Liver (tissue), 9 donors: ENCODE measurements around the gene DEDD2. TPM values are rescaled to one million over a fixed set of nuclear protein-coding genes. Genes with fewer than 3 reads are reported as not detected.

Source experiments
- DNase-seq: peaks from one replicate; pipeline ENCODE4 v3.0.0-alpha.2; 2017; ENCODE audit warnings: low spot score
- H3K27ac ChIP-seq, 2 donors: one replicate each; pipeline ENCODE4 v1.7.0; 2013; ENCODE audit warnings: inconsistent platforms in 2 of 2, low read length in 2 of 2, control low read depth in 1 of 2, low read depth in 1 of 2, mild to moderate bottlenecking in 1 of 2
- H3K27me3 ChIP-seq, 4 donors: one replicate each; pipeline versions ENCODE4 v1.6.1 to v1.7.0; 2013; ENCODE audit warnings: low read length in 3 of 4, inconsistent platforms in 1 of 4, mild to moderate bottlenecking in 1 of 4, moderate library complexity in 1 of 4; ENCODE audit not compliant: control insufficient read depth in 4 of 4, insufficient read depth in 4 of 4
- H3K36me3 ChIP-seq, 4 donors: one replicate each; pipeline versions ENCODE4 v1.6.1 to v1.7.0; 2013; ENCODE audit warnings: low read length in 3 of 4, mild to moderate bottlenecking in 3 of 4, low read depth in 1 of 4, moderate library complexity in 1 of 4; ENCODE audit not compliant: control insufficient read depth in 4 of 4, insufficient read depth in 3 of 4
- H3K4me1 ChIP-seq, 4 donors: one replicate each; pipeline versions ENCODE4 v1.6.1 to v1.7.0; 2013; ENCODE audit warnings: low read length in 3 of 4, mild to moderate bottlenecking in 3 of 4, moderate library complexity in 1 of 4; ENCODE audit not compliant: control insufficient read depth in 4 of 4, insufficient read depth in 4 of 4
- H3K4me3 ChIP-seq, 3 donors: one replicate each; pipeline versions ENCODE4 v1.6.1 to v1.7.0; 2013; ENCODE audit warnings: low read length in 3 of 3, control low read depth in 1 of 3, low read depth in 1 of 3, mild to moderate bottlenecking in 1 of 3
- H3K9ac ChIP-seq, 2 donors: one replicate each; pipeline ENCODE4 v1.7.0; 2013; ENCODE audit warnings: low read length in 2 of 2, mild to moderate bottlenecking in 2 of 2, moderate library complexity in 2 of 2, control low read depth in 1 of 2, low read depth in 1 of 2
- H3K9me3 ChIP-seq, 4 donors: one replicate each; pipeline versions ENCODE4 v1.6.1 to v1.7.0; 2013; ENCODE audit warnings: low read length in 3 of 4; ENCODE audit not compliant: control insufficient read depth in 4 of 4
- ATF3 ChIP-seq: IDR thresholded peaks from 2 replicates; pipeline ENCODE4 v1.6.1; 2016; ENCODE audit warnings: antibody characterized with exemption
- CTCF ChIP-seq: fragments of 150-350 bp; IDR thresholded peaks from 2 replicates; pipeline ENCODE4 v1.5.1; 2017; ENCODE audit warnings: improper control_type of control experiment, low read depth, low read length; ENCODE audit not compliant: missing input control
- EGR1 ChIP-seq, 2 donors: IDR thresholded peaks; 2 replicates each; pipeline ENCODE4 v1.6.1; 2016 to 2018; ENCODE audit warnings: antibody characterized with exemption in 2 of 2, low read depth in 2 of 2
- FOXA1 ChIP-seq: IDR thresholded peaks from 2 replicates; pipeline ENCODE4 v1.6.1; 2016; ENCODE audit warnings: antibody characterized with exemption
- FOXA2 ChIP-seq: IDR thresholded peaks from 2 replicates; pipeline ENCODE4 v1.6.1; 2016; ENCODE audit warnings: antibody characterized with exemption
- GABPA ChIP-seq, 2 donors: IDR thresholded peaks in 1 of 2; conservative IDR thresholded peaks in 1 of 2; 2 replicates each; pipeline ENCODE4 v1.6.1; 2016; ENCODE audit warnings: antibody characterized with exemption in 2 of 2, mild to moderate bottlenecking in 1 of 2, moderate library complexity in 1 of 2
- HNF4A ChIP-seq, 2 donors: conservative IDR thresholded peaks; 2 replicates each; pipeline ENCODE4 v1.6.1; 2016; ENCODE audit warnings: antibody characterized with exemption in 2 of 2, mild to moderate bottlenecking in 2 of 2
- HNF4G ChIP-seq: IDR thresholded peaks from 2 replicates; pipeline ENCODE4 v1.6.1; 2016; ENCODE audit warnings: antibody characterized with exemption
- JUND ChIP-seq, 2 donors: IDR thresholded peaks; 2 replicates each; pipeline ENCODE4 v1.6.1; 2016; ENCODE audit warnings: antibody characterized with exemption in 2 of 2
- MAX ChIP-seq: IDR thresholded peaks from 2 replicates; pipeline ENCODE4 v1.6.1; 2016; ENCODE audit warnings: antibody characterized with exemption
- NR2F2 ChIP-seq: IDR thresholded peaks from 2 replicates; pipeline ENCODE4 v1.6.1; 2016; ENCODE audit warnings: antibody characterized with exemption
- RAD21 ChIP-seq, 2 donors: IDR thresholded peaks; 2 replicates each; pipeline ENCODE4 v1.6.1; 2016; ENCODE audit warnings: antibody characterized with exemption in 2 of 2, mild to moderate bottlenecking in 2 of 2
- REST ChIP-seq: IDR thresholded peaks from 2 replicates; pipeline ENCODE4 v1.6.1; 2016; ENCODE audit warnings: antibody characterized with exemption, mild to moderate bottlenecking
- RXRA ChIP-seq, 2 donors: IDR thresholded peaks; 2 replicates each; pipeline ENCODE4 v1.6.1; 2017 to 2018; ENCODE audit warnings: antibody characterized with exemption in 2 of 2, mild to moderate bottlenecking in 1 of 2
- SP1 ChIP-seq: IDR thresholded peaks from 2 replicates; pipeline ENCODE4 v1.6.1; 2018; ENCODE audit warnings: antibody characterized with exemption, mild to moderate bottlenecking
- TAF1 ChIP-seq: conservative IDR thresholded peaks from 2 replicates; pipeline ENCODE4 v1.6.1; 2016; ENCODE audit warnings: antibody characterized with exemption, mild to moderate bottlenecking
- YY1 ChIP-seq: IDR thresholded peaks from 2 replicates; pipeline ENCODE4 v1.6.1; 2016; ENCODE audit warnings: antibody characterized with exemption, mild to moderate bottlenecking
- ZBTB33 ChIP-seq: IDR thresholded peaks from 2 replicates; pipeline ENCODE4 v1.6.1; 2016; ENCODE audit warnings: antibody characterized with exemption
- WGBS: extraction: QIAGEN DNeasy Blood & Tissue Kit; methylation state at CpG from one replicate; pipeline ENCODE4 v1.1.7; 2013; 5-methylcytosine and 5-hydroxymethylcytosine counted together
- polyA plus RNA-seq, 2 donors: library from polyadenylated mRNA; stranded (reverse) in 1 of 2; unstranded in 1 of 2; fragments of 200-250 nt in 1 of 2; fragments of >200 nt in 1 of 2; fragmentation: Nextera tagmentation in 1 of 2; extraction: Ambion mirVana in 1 of 2; gene quantifications; one replicate each; pipeline versions ENCODE4 v1.2.1 to v1.2.3, GENCODE V29; 2013 to 2015
- total RNA-seq, 2 donors: library from RNA; depleted of rRNA; stranded (reverse); fragments of >200 nt; gene quantifications; one replicate each; pipeline ENCODE4 v1.2.3, GENCODE V29; 2014
- donor health status: healthy.
- donor health status: healthy.
- donor health status: healthy.
- donor health status: healthy.
- donor health status: healthy.

DEDD2 gene
- total and polyA plus RNA-seq, 4 donors, result 9.6 to 47.1 (median 16.4) TPM

- no peak overlapping the region for H3K9ac ChIP-seq
- H3K9me3 ChIP-seq, result no peaks in the 10 kb centered on the region
- 51% methylated on average over 20 of the region's 20 CpGs for WGBS
- H3K4me1 ChIP-seq, result peaks cover 0 to 25% (median 15%) of the 10 kb centered on the region in 4 donors
- no peak overlapping the region for H3K4me3 ChIP-seq
- H3K27ac ChIP-seq, result no peak overlapping the region
- H3K36me3 ChIP-seq, result no peaks in the 10 kb centered on the region
- H3K27me3 ChIP-seq, result no peaks in the 10 kb centered on the region
- no peak for DNase-seq
- TF ChIP-seq CTCF (no peak), HNF4G (no peak), ATF3 (no peak), SP1 (no peak), MAX (no peak), RXRA (IDR thresholded peaks at IDR 0.05) (no peak), YY1 (no peak), FOXA2 (no peak), RAD21 (IDR thresholded peaks at IDR 0.05) (no peak), GABPA (IDR thresholded peaks at IDR 0.05 in 1 of 2, conservative IDR thresholded peaks at IDR 0.05 in 1 of 2) (no peak), HNF4A (conservative IDR thresholded peaks at IDR 0.05) (no peak), FOXA1 (no peak), JUND (IDR thresholded peaks at IDR 0.05) (no peak), REST (no peak), ZBTB33 (no peak), TAF1 (no peak), EGR1 (IDR thresholded peaks at IDR 0.05; ENCODE audit: low read depth in 2 of 2) (no peak), NR2F2 (no peak)
Observed at GRCh38 chr19:42153672-42154433, 63.6 kb downstream of the DEDD2 start.
